AG04450 (cell line): Measurements from ENCODE around the gene PAH. TPM values are rescaled to one million over a fixed set of nuclear protein-coding genes. Genes with fewer than 3 reads are reported as not detected.

Source experiments
- CTCF ChIA-PET: fragments of 300-600, 350-600 bp; formaldehyde crosslinking; extraction: SDS; loops from one replicate; lab custom pipeline; 2022; ENCODE audit warnings: antibody characterized with exemption, inconsistent platforms; lab: Charles Lee
- POLR2A ChIA-PET: fragments of 350-600 bp; formaldehyde crosslinking; extraction: SDS; loops from one replicate; lab custom pipeline; 2021; ENCODE audit warnings: antibody characterized with exemption, inconsistent platforms; lab: Yijun Ruan, JAX
- DNase-seq: peaks from one replicate; pipeline ENCODE4 v3.0.0-alpha.2; 2011; ENCODE audit warnings: low read depth, low spot score
- H3K27ac ChIP-seq: one replicate; pipeline ENCODE4 v1.5.1; 2012; ENCODE audit warnings: low read depth, low read length, control low read depth
- H3K27me3 ChIP-seq: one replicate; pipeline ENCODE4 v1.6.0; 2012; ENCODE audit warnings: low read length; ENCODE audit not compliant: control insufficient read depth, insufficient read depth
- H3K4me3 ChIP-seq: 2 replicates; pipeline ENCODE4 v1.5.1; 2011; ENCODE audit warnings: mild to moderate bottlenecking, low read depth, low read length, control low read depth
- H3K9me3 ChIP-seq: 2 replicates; pipeline ENCODE4 v1.5.1; 2012; ENCODE audit warnings: low read length; ENCODE audit not compliant: control insufficient read depth, insufficient read depth
- CTCF ChIP-seq: IDR thresholded peaks from 2 replicates; pipeline ENCODE4 v1.5.1; 2011; ENCODE audit warnings: low read depth, low read length, control low read depth, inconsistent platforms
- polyA plus RNA-seq: library from polyadenylated mRNA; depleted of rRNA; stranded (reverse); fragments of >200 nt; gene quantifications from 2 replicates; pipeline ENCODE4 v1.2.3, GENCODE V29; 2011

Gene PAH
- polyA plus RNA-seq, 1 experiment: not detected

GRCh38 chr12:102911320-102911719, 5.7 kb downstream of the PAH start:
- no peak overlapping the region for H3K4me3 ChIP-seq
- H3K27me3 ChIP-seq: no peaks in the 10 kb centered on the region
- no peak overlapping the region for H3K27ac ChIP-seq
- ChIA-PET POLR2A (no interaction called here), CTCF (no interaction called here)
- no peak for DNase-seq
- H3K9me3 ChIP-seq: peaks cover 19% of the 10 kb centered on the region
- TF ChIP-seq CTCF: no peak

- H3K27me3 ChIP-seq: no peaks in the 10 kb centered on the region
- ChIA-PET POLR2A (no interaction called here), CTCF (no interaction called here)
- no peak overlapping the region for H3K4me3 ChIP-seq
- TF ChIP-seq CTCF: no peak
- DNase-seq: no peak
- H3K9me3 ChIP-seq: peaks cover 19% of the 10 kb centered on the region
- H3K27ac ChIP-seq: no peak overlapping the region
These were observed 6.3 kb downstream of the PAH start for GRCh38 chr12:102910792-102911191.

- no peak overlapping the region for H3K27ac ChIP-seq
- no peak overlapping the region for H3K4me3 ChIP-seq
- peaks cover 19% of the 10 kb centered on the region for H3K9me3 ChIP-seq
- ChIA-PET POLR2A (no interaction called here), CTCF (no interaction called here)
- TF ChIP-seq CTCF: no peak
- DNase-seq: no peak
- H3K27me3 ChIP-seq: no peaks in the 10 kb centered on the region
These were observed 6.9 kb downstream of the PAH start for GRCh38 chr12:102910137-102910536.

GRCh38 chr12:102907918-102908317, 9.1 kb downstream of the PAH start:
- H3K4me3 ChIP-seq: no peak overlapping the region
- no peak for TF ChIP-seq CTCF
- peaks cover 20% of the 10 kb centered on the region for H3K9me3 ChIP-seq
- ChIA-PET CTCF (no interaction called here), POLR2A (no interaction called here)
- DNase-seq: no peak
- H3K27me3 ChIP-seq: no peaks in the 10 kb centered on the region
- no peak overlapping the region for H3K27ac ChIP-seq

- CTCF ChIA-PET: interaction anchor here (0.6 kb wide), 1 partner anchor 1133 kb away, joined by 4 read pairs; no protein-coding TSS in a partner anchor
- TF ChIP-seq CTCF: no peak
- Histone ChIP-seq H3K9me3 (peaks cover 14% of the 10 kb centered on the region), H3K27ac (no peak overlapping the region), H3K4me3 (no peak overlapping the region), H3K27me3 (no peaks in the 10 kb centered on the region)
- POLR2A ChIA-PET: no interaction called here
- DNase-seq: no peak
These were observed 11.8 kb downstream of the PAH start for GRCh38 chr12:102905229-102905628.
